OCI-M2 (cell line): ENCODE measurements around the gene COL15A1.

ENCODE experiments used
- DNase-seq: peaks from one replicate; lab custom pipeline; 2025; ENCODE audit not compliant: unreplicated experiment; lab: John Stamatoyannopoulos, UW

The COL15A1 gene

GRCh38 chr9:98992107-98992884 is 48.6 kb downstream of the COL15A1 start:
- DNase-seq = no peak

- no peak for DNase-seq
Observed at GRCh38 chr9:98992885-98993569, 49.3 kb downstream of the COL15A1 start.

- DNase-seq = no peak
Observed at GRCh38 chr9:98993570-98993945, 49.9 kb downstream of the COL15A1 start.

- DNase-seq = no peak
Observed at GRCh38 chr9:98994172-98995058, 50.7 kb downstream of the COL15A1 start.

GRCh38 chr9:98995059-98995671 is 51.5 kb downstream of the COL15A1 start:
- DNase-seq = no peak

GRCh38 chr9:98995971-98996504 is 52.3 kb downstream of the COL15A1 start:
- DNase-seq = no peak

- DNase-seq = no peak
Observed at GRCh38 chr9:98997604-98998003, 53.9 kb downstream of the COL15A1 start.

GRCh38 chr9:98998441-98999151 is 54.9 kb downstream of the COL15A1 start:
- no peak for DNase-seq

GRCh38 chr9:98999152-98999525 is 55.4 kb downstream of the COL15A1 start:
- DNase-seq = no peak

GRCh38 chr9:99000476-99001395 is 57.0 kb downstream of the COL15A1 start:
- no peak for DNase-seq

- DNase-seq = no peak
Observed at GRCh38 chr9:99001892-99002291, 58.2 kb downstream of the COL15A1 start.

GRCh38 chr9:99002706-99003105 is 59.0 kb downstream of the COL15A1 start:
- DNase-seq = no peak

GRCh38 chr9:99003308-99003707 is 59.6 kb downstream of the COL15A1 start:
- no peak for DNase-seq

- DNase-seq = no peak
Observed at GRCh38 chr9:99004115-99004514, 60.4 kb downstream of the COL15A1 start.

- DNase-seq = no peak
Observed at GRCh38 chr9:99004717-99005460, 61.2 kb downstream of the COL15A1 start.

GRCh38 chr9:99005651-99006050 is 61.9 kb downstream of the COL15A1 start:
- DNase-seq = no peak

- no peak for DNase-seq
Observed at GRCh38 chr9:99006511-99006910, 62.8 kb downstream of the COL15A1 start.

GRCh38 chr9:99006979-99007378 is 63.3 kb downstream of the COL15A1 start:
- DNase-seq = no peak

- DNase-seq = no peak
Observed at GRCh38 chr9:99008203-99008602, 64.5 kb downstream of the COL15A1 start.
